Measurements from ENCODE around the gene CYB561.

- TF ChIP-seq POLR2A (IDR thresholded peaks at IDR 0.05; ENCODE audit: low read depth, low read length): no peak
- no peak for TF ChIP-seq USF2 (IDR thresholded peaks at IDR 0.05; ENCODE audit: low read depth, low read length)
- no peak for TF ChIP-seq CTCF (conservative IDR thresholded peaks at IDR 0.05; ENCODE audit: low read depth, low read length)
- TF ChIP-seq MAFK (IDR thresholded peaks at IDR 0.05; ENCODE audit: low read depth, low read length): no peak
- TF ChIP-seq MXI1 (IDR thresholded peaks at IDR 0.05; ENCODE audit: borderline replicate concordance, low read depth, low read length): no peak
- TF ChIP-seq ELK1 (IDR thresholded peaks at IDR 0.05; ENCODE audit: borderline replicate concordance, low read depth, low read length): no peak
- TF ChIP-seq FOS (IDR thresholded peaks at IDR 0.05; ENCODE audit: low read depth, low read length): no peak
Observed at GRCh38 chr17:63481488-63481870, 35.4 kb upstream of the CYB561 start.

Measured in IMR-90 (cell line).